Lower leg skin (tissue), 4 donors: ENCODE measurements around the gene GEMIN8. TPM values are rescaled to one million over a fixed set of nuclear protein-coding genes. Genes with fewer than 3 reads are reported as not detected.

Source experiments
- DNase-seq, 2 donors: peaks; one replicate each; pipeline ENCODE4 v3.0.0-alpha.2; 2019; ENCODE audit warnings: low spot score in 2 of 2
- H3K4me3 ChIP-seq: fragments of 200-600 bp; sonication (generic); 2 replicates; pipeline ENCODE4 v1.5.1; 2017; ENCODE audit warnings: mild to moderate bottlenecking, low read depth; ENCODE audit not compliant: poor library complexity, severe bottlenecking
- POLR2A ChIP-seq, 2 donors: fragments of 450-650 bp; IDR thresholded peaks; one replicate each; pipeline ENCODE4 v1.6.1; 2016 to 2017; ENCODE audit warnings: antibody characterized with exemption in 2 of 2, mild to moderate bottlenecking in 1 of 2, moderate library complexity in 1 of 2
- WGBS, 2 donors: methylation state at CpG; one replicate each; pipeline ENCODE4 v1.1.5; 2018; 5-methylcytosine and 5-hydroxymethylcytosine counted together
- intact Hi-C: fragments of 100-400 bp; cut with DNase I; formaldehyde crosslinking; loops from one replicate; pipeline ENCODE4 v1.15.0; 2023; ENCODE audit warnings: low total_unique reads
- total RNA-seq, 4 donors: library from RNA; depleted of rRNA; stranded (reverse); fragments of >200 nt; gene quantifications; one replicate each; pipeline ENCODE4 v1.1.0, GENCODE V29; 2016
- TF ChIP-seq, protein P1 (sequence below), 3 donors: fragments of 450-650 bp; IDR thresholded peaks; one replicate each; pipeline ENCODE4 v1.5.1; 2016; ENCODE audit warnings: antibody characterized with exemption in 3 of 3, mild to moderate bottlenecking in 3 of 3, moderate library complexity in 2 of 3

Gene GEMIN8
- total RNA-seq, 4 donors from 2014 or later, result 12.0 to 18.6 (median 16.3) TPM

DNA sequence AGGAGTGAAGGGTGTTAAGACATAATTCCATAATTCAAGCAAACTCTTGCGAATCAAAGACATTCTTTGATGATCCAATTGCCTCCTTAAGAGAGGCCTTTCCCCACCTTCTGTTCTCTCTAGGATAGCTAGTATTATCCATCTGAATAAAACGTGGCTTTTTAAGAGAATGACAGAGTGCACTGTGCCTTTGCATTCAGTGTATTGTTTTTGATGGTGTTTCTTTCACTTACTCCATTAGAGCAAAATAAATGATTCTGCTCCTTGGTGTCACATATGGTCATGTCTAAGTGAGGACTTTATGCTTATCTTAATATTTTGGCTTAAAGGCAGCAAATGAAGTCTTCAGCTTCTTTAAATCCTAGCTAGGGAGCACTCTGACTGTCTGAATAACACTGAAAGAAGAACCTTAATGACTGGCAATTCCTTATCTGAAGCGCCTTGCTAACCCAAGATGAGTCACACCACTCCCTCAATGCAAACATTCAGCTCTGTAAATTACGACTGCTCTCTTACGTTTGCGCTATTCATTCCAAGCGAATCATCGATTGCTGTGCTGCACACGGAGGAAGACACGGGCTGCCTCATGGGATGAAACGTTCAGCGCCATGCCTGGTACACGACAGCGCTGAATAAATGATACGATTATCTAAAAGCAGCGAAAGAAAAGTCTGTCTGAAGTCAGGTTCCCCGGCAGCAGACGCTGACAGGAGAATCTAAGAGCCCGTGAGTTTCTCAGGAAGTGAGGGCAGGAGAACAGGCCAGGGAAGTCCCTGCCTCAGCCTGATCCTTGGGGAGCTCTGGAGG lies 35.1 kb upstream of the GEMIN8 start:
- WGBS, 2 donors, result 71 to 85% methylated on average over 19 of the region's 19 CpGs
- H3K4me3 ChIP-seq, result no peak overlapping the region
- no peak for TF ChIP-seq POLR2A (IDR thresholded peaks at IDR 0.05)
- TF ChIP-seq, protein P1, sequence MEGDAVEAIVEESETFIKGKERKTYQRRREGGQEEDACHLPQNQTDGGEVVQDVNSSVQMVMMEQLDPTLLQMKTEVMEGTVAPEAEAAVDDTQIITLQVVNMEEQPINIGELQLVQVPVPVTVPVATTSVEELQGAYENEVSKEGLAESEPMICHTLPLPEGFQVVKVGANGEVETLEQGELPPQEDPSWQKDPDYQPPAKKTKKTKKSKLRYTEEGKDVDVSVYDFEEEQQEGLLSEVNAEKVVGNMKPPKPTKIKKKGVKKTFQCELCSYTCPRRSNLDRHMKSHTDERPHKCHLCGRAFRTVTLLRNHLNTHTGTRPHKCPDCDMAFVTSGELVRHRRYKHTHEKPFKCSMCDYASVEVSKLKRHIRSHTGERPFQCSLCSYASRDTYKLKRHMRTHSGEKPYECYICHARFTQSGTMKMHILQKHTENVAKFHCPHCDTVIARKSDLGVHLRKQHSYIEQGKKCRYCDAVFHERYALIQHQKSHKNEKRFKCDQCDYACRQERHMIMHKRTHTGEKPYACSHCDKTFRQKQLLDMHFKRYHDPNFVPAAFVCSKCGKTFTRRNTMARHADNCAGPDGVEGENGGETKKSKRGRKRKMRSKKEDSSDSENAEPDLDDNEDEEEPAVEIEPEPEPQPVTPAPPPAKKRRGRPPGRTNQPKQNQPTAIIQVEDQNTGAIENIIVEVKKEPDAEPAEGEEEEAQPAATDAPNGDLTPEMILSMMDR (IDR thresholded peaks at IDR 0.05), result no peak
- no peak for DNase-seq
- intact Hi-C loops, result no loop called here

GRCh38 chrX:14062524-14062923 lies 32.8 kb upstream of the GEMIN8 start:
- no peak overlapping the region for H3K4me3 ChIP-seq
- TF ChIP-seq POLR2A (IDR thresholded peaks at IDR 0.05), result no peak
- TF ChIP-seq, protein P1 (IDR thresholded peaks at IDR 0.05), result no peak
- WGBS, 2 donors, result 87 to 88% methylated on average over 1 of the region's 1 CpG
- no peak for DNase-seq
- intact Hi-C loops, result no loop called here

DNA sequence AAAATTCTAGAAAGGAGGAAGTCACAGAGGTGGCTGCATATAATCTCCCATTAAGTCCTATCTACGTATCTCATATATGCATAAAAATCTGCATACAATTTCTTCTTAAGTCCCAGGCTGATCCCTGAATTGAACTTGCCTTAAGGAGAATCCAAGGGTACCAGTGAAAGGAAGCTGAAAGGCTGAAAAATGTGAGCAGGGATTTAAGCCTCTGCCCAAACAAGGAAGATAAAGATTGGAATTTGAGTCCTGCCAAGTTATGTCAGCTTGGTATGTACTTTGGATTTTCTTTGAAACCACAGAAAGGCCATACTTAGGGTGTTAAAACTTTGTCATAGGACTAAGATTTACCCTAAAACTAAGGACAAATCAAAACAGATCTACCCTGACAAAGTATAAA lies 26.5 kb upstream of the GEMIN8 start:
- DNase-seq, result no peak
- no peak overlapping the region for H3K4me3 ChIP-seq
- TF ChIP-seq, protein P1 (IDR thresholded peaks at IDR 0.05), result no peak
- no peak for TF ChIP-seq POLR2A (IDR thresholded peaks at IDR 0.05)
- intact Hi-C loops, result no loop called here
- WGBS, 2 donors, result 20 to 62% methylated on average over 1 of the region's 1 CpG

DNA sequence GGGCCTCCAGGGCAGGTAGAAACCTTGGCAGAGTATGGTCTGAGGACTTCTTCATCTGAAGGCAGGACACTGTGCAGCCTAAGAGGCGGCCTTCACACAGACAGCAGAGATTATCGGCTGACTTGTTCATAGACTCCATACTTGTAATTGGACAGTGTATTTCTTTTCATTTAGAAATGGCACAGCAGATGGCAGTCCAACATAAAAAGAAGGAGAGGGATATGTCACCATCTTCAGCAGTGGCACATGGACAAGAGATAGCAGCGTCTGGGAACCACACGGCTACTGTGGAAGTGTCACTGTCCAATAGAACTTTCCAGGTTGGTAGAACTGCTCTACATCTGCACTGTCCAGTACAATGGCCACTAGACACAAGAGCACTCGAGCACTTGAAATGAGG lies 21.7 kb upstream of the GEMIN8 start:
- H3K4me3 ChIP-seq, result no peak overlapping the region
- no peak for DNase-seq
- WGBS, 2 donors, result 67 to 88% methylated on average over 5 of the region's 5 CpGs
- TF ChIP-seq POLR2A (IDR thresholded peaks at IDR 0.05), result no peak
- TF ChIP-seq, protein P1 (IDR thresholded peaks at IDR 0.05), result no peak
- intact Hi-C loops, result no loop called here

DNA sequence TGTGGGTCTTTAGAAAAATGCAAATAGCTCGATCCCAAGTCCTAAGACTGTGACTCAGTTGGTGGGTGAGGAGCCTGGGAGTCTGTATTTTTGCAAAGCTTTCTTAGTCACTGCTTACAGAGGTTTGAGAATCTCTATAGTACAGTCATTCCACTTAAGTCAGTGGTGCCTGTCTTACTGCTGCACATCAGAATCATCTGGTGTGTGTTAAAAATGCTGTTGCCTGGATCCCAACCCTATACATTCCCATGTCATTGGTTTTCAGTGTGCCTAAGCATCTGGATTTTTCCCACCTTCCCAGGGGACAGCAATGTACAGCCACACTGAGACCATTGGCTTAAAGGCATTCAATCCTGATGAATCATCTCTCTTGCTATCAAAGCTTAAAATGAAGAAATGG lies 21.0 kb upstream of the GEMIN8 start:
- DNase-seq, result no peak
- intact Hi-C loops, result no loop called here
- TF ChIP-seq, protein P1 (IDR thresholded peaks at IDR 0.05), result no peak
- no peak for TF ChIP-seq POLR2A (IDR thresholded peaks at IDR 0.05)
- WGBS, 2 donors, result 44 to 67% methylated on average over 1 of the region's 1 CpG
- H3K4me3 ChIP-seq, result no peak overlapping the region

GRCh38 chrX:14043209-14043608 lies 13.5 kb upstream of the GEMIN8 start:
- no peak for TF ChIP-seq POLR2A (IDR thresholded peaks at IDR 0.05)
- TF ChIP-seq, protein P1 (IDR thresholded peaks at IDR 0.05), result no peak
- no peak for DNase-seq
- H3K4me3 ChIP-seq, result no peak overlapping the region
- intact Hi-C loops, result no loop called here
